SK-N-SH treated with all-trans-retinoic acid at 6 μM for 48 hours (cell line): ENCODE results near the gene SLC45A1.

Experiments
- ATAC-seq: fragments of 200-7000 bp; cut with Tn5 transposase; 3 replicates; pipeline ENCODE4 v1.9.1; 2020; ENCODE audit warnings: mild to moderate bottlenecking, moderate library complexity
- ARNTL ChIP-seq: fragments of 450-650 bp; formaldehyde crosslinking; IDR thresholded peaks from 2 replicates; pipeline ENCODE4 v1.5.0; 2020; ENCODE audit warnings: low read depth, mild to moderate bottlenecking, moderate library complexity, borderline replicate concordance
- CREB5 ChIP-seq: fragments of 250-450 bp; sonication (Bioruptor Pico); IDR thresholded peaks from 2 replicates; pipeline ENCODE4 v1.5.1; 2020; ENCODE audit warnings: low read depth, mild to moderate bottlenecking, moderate library complexity
- CSDC2 ChIP-seq: fragments of 250-450 bp; sonication (Bioruptor Pico); IDR thresholded peaks from 2 replicates; pipeline ENCODE4 v1.5.0; 2020; ENCODE audit warnings: mild to moderate bottlenecking, moderate library complexity
- CSRNP3 ChIP-seq: fragments of 250-450 bp; sonication (Bioruptor Pico); IDR thresholded peaks from 2 replicates; pipeline ENCODE4 v1.5.1; 2021; ENCODE audit warnings: mild to moderate bottlenecking, moderate library complexity
- GLIS3 ChIP-seq: fragments of 250-450 bp; sonication (Bioruptor Pico); IDR thresholded peaks from 2 replicates; pipeline ENCODE4 v1.5.0; 2020; ENCODE audit warnings: mild to moderate bottlenecking, moderate library complexity
- ISL1 ChIP-seq: fragments of 250-450 bp; sonication (Bioruptor Pico); IDR thresholded peaks from 2 replicates; pipeline ENCODE4 v2.1.2; 2022; ENCODE audit warnings: mild to moderate bottlenecking, moderate library complexity
- OSR1 ChIP-seq: fragments of 250-450 bp; sonication (Bioruptor Pico); IDR thresholded peaks from 2 replicates; pipeline ENCODE4 v1.8.0; 2022; ENCODE audit warnings: moderate library complexity, mild to moderate bottlenecking, inconsistent platforms
- PATZ1 ChIP-seq: fragments of 250-450 bp; sonication (Bioruptor Pico); IDR thresholded peaks from 2 replicates; pipeline ENCODE4 v1.8.0; 2020; ENCODE audit warnings: mild to moderate bottlenecking, moderate library complexity, borderline replicate concordance
- POU6F1 ChIP-seq: fragments of 250-450 bp; sonication (Bioruptor Pico); IDR thresholded peaks from 2 replicates; pipeline ENCODE4 v1.8.0; 2021; ENCODE audit warnings: low read depth, mild to moderate bottlenecking, moderate library complexity, borderline replicate concordance
- PPARA ChIP-seq: fragments of 250-450 bp; sonication (Bioruptor Pico); IDR thresholded peaks from 2 replicates; pipeline ENCODE4 v1.5.0; 2020; ENCODE audit warnings: mild to moderate bottlenecking, borderline replicate concordance
- RARB ChIP-seq: fragments of 250-450 bp; sonication (Bioruptor Pico); IDR thresholded peaks from 2 replicates; pipeline ENCODE4 v1.8.0; 2021; ENCODE audit warnings: mild to moderate bottlenecking, moderate library complexity
- SNAI2 ChIP-seq: fragments of 250-450 bp; sonication (Bioruptor Pico); IDR thresholded peaks from 2 replicates; pipeline ENCODE4 v1.5.0; 2020; ENCODE audit warnings: mild to moderate bottlenecking, moderate library complexity
- TCF4 ChIP-seq: fragments of 250-450 bp; sonication (Bioruptor Pico); IDR thresholded peaks from 2 replicates; pipeline ENCODE4 v1.8.0; 2021; ENCODE audit warnings: mild to moderate bottlenecking, moderate library complexity, borderline replicate concordance
- TSHZ2 ChIP-seq: fragments of 250-450 bp; sonication (Bioruptor Pico); IDR thresholded peaks from 2 replicates; pipeline ENCODE4 v1.5.0; 2020; ENCODE audit warnings: mild to moderate bottlenecking, moderate library complexity
- ZC3H10 ChIP-seq: fragments of 250-450 bp; sonication (Bioruptor Pico); IDR thresholded peaks from 2 replicates; pipeline ENCODE4 v1.5.1; 2021; ENCODE audit warnings: mild to moderate bottlenecking, moderate library complexity
- ZFP3 ChIP-seq: fragments of 250-450 bp; sonication (Bioruptor Pico); IDR thresholded peaks from 2 replicates; pipeline ENCODE4 v1.5.0; 2020; ENCODE audit warnings: mild to moderate bottlenecking, moderate library complexity
- ZFP30 ChIP-seq: fragments of 450-650 bp; formaldehyde crosslinking; IDR thresholded peaks from 2 replicates; pipeline ENCODE4 v1.5.0; 2022; ENCODE audit warnings: mild to moderate bottlenecking, moderate library complexity
- ZNF70 ChIP-seq: fragments of 450-650 bp; formaldehyde crosslinking; IDR thresholded peaks from 2 replicates; pipeline ENCODE4 v1.5.0; 2020; ENCODE audit warnings: mild to moderate bottlenecking, moderate library complexity
- ZNF8 ChIP-seq: fragments of 450-650 bp; formaldehyde crosslinking; IDR thresholded peaks from 2 replicates; pipeline ENCODE4 v1.5.0; 2020; ENCODE audit warnings: mild to moderate bottlenecking, moderate library complexity

SLC45A1 gene

GRCh38 chr1:8299963-8300362, 18.0 kb upstream of the SLC45A1 start (continued):
- TF ChIP-seq CSRNP3 (CRISPR knock-in tag) = no peak
- no peak for TF ChIP-seq OSR1 (CRISPR knock-in tag)
- no peak for TF ChIP-seq POU6F1 (CRISPR knock-in tag)
- no peak for TF ChIP-seq ZC3H10 (CRISPR knock-in tag)
- TF ChIP-seq ZNF8 (CRISPR knock-in tag) = no peak

GRCh38 chr1:8302081-8302956, 15.6 kb upstream of the SLC45A1 start:
- no peak for TF ChIP-seq ZC3H10 (CRISPR knock-in tag)
- no peak for TF ChIP-seq CREB5 (CRISPR knock-in tag)
- no peak for TF ChIP-seq CSDC2 (CRISPR knock-in tag)
- no peak for TF ChIP-seq PATZ1
- TF ChIP-seq ISL1 (CRISPR knock-in tag) = no peak
- TF ChIP-seq PPARA (CRISPR knock-in tag) = no peak
- no peak for TF ChIP-seq TSHZ2 (CRISPR knock-in tag)
- no peak for TF ChIP-seq OSR1 (CRISPR knock-in tag)
- TF ChIP-seq GLIS3 (CRISPR knock-in tag) = no peak
- TF ChIP-seq RARB (CRISPR knock-in tag) = no peak
- TF ChIP-seq ARNTL (CRISPR knock-in tag) = no peak
- TF ChIP-seq ZNF70 (CRISPR knock-in tag) = no peak
- no peak for TF ChIP-seq ZNF8 (CRISPR knock-in tag)
- no peak for ATAC-seq

GRCh38 chr1:8303141-8303540, 14.8 kb upstream of the SLC45A1 start:
- TF ChIP-seq ISL1 (CRISPR knock-in tag) (no peak), PPARA (CRISPR knock-in tag) (no peak), POU6F1 (CRISPR knock-in tag) (no peak), ZFP30 (no peak), ZC3H10 (CRISPR knock-in tag) (no peak), SNAI2 (CRISPR knock-in tag) (no peak), ZFP3 (CRISPR knock-in tag) (no peak), OSR1 (CRISPR knock-in tag) (no peak), TCF4 (CRISPR knock-in tag) (no peak), ZNF8 (CRISPR knock-in tag) (no peak), TSHZ2 (CRISPR knock-in tag) (no peak), PATZ1 (no peak)

More at GRCh38 chr1:8303141-8303540, 14.8 kb upstream of the SLC45A1 start:
- no peak for ATAC-seq
